Tibial artery (tissue), 4 donors: ENCODE results near the gene GYG2.

Source experiments
- DNase-seq, 2 donors: peaks; one replicate each; pipeline ENCODE4 v3.0.0-alpha.2; 2019
- H3K27ac ChIP-seq, 2 donors: fragments of 200-600 bp; sonication (generic) in 1 of 2; 1 replicate in 1 of 2; 2 replicates in 1 of 2; pipeline ENCODE4 v1.5.1; 2018 to 2019; ENCODE audit warnings: mild to moderate bottlenecking in 1 of 2
- H3K27me3 ChIP-seq, 2 donors: fragments of 200-600 bp; sonication (generic) in 1 of 2; one replicate each; pipeline versions ENCODE4 v1.5.1 to v1.6.0; 2016 to 2019
- H3K36me3 ChIP-seq, 3 donors: fragments of 200-600 bp; sonication (generic) in 2 of 3; one replicate each; pipeline ENCODE4 v1.5.1; 2016 to 2019; ENCODE audit warnings: mild to moderate bottlenecking in 2 of 3
- H3K4me1 ChIP-seq, 4 donors: fragments of 200-600 bp; sonication (generic) in 2 of 4; 1 replicate in 3 of 4; 2 replicates in 1 of 4; pipeline ENCODE4 v1.5.1; 2016 to 2019
- H3K4me3 ChIP-seq, 2 donors: fragments of 200-600 bp; sonication (generic) in 1 of 2; 1 replicate in 1 of 2; 2 replicates in 1 of 2; pipeline ENCODE4 v1.5.1; 2018 to 2019; ENCODE audit warnings: mild to moderate bottlenecking in 2 of 2
- H3K9me3 ChIP-seq, 3 donors: fragments of 200-600 bp; sonication (generic) in 1 of 3; one replicate each; pipeline ENCODE4 v1.5.1; 2016 to 2019
- intact Hi-C: fragments of 100-400 bp; cut with DNase I; formaldehyde crosslinking; loops from one replicate; pipeline ENCODE4 v1.15.0; 2023; ENCODE audit warnings: low total_unique reads
- TF ChIP-seq, protein P1 (sequence below), 2 experiments: fragments of 200-600 bp in 1 of 2; fragments of 450-650 bp in 1 of 2; IDR thresholded peaks; one replicate each; pipeline ENCODE4 v1.5.1; 2017 to 2019; ENCODE audit warnings: antibody characterized with exemption in 2 of 2, mild to moderate bottlenecking in 1 of 2, moderate library complexity in 1 of 2

GYG2 gene

GRCh38 chrX:2901367-2902036 lies 72.8 kb downstream of the GYG2 start:
- no peak overlapping the region for H3K27ac ChIP-seq
- peaks cover 0 to 28% (median 15%) of the 10 kb centered on the region in 3 donors for H3K9me3 ChIP-seq
- H3K36me3 ChIP-seq = peaks cover 0 to 15% (median 0%) of the 10 kb centered on the region in 3 donors

GRCh38 chrX:2902841-2903240 lies 74.1 kb downstream of the GYG2 start:
- TF ChIP-seq, protein P1, sequence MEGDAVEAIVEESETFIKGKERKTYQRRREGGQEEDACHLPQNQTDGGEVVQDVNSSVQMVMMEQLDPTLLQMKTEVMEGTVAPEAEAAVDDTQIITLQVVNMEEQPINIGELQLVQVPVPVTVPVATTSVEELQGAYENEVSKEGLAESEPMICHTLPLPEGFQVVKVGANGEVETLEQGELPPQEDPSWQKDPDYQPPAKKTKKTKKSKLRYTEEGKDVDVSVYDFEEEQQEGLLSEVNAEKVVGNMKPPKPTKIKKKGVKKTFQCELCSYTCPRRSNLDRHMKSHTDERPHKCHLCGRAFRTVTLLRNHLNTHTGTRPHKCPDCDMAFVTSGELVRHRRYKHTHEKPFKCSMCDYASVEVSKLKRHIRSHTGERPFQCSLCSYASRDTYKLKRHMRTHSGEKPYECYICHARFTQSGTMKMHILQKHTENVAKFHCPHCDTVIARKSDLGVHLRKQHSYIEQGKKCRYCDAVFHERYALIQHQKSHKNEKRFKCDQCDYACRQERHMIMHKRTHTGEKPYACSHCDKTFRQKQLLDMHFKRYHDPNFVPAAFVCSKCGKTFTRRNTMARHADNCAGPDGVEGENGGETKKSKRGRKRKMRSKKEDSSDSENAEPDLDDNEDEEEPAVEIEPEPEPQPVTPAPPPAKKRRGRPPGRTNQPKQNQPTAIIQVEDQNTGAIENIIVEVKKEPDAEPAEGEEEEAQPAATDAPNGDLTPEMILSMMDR (IDR thresholded peaks at IDR 0.05) = no peak
- Histone ChIP-seq H3K4me3 (no peak overlapping the region), H3K4me1 (peaks cover 0 to under 1% (median 0%) of the 10 kb centered on the region in 4 donors), H3K36me3 (peaks cover 3 to 29% (median 5%) of the 10 kb centered on the region in 3 donors), H3K27me3 (no peaks in the 10 kb centered on the region), H3K9me3 (peaks cover 0 to 28% (median 15%) of the 10 kb centered on the region in 3 donors), H3K27ac (no peak overlapping the region)
- intact Hi-C loops = no loop called here
- DNase-seq = no peak

More at GRCh38 chrX:2901367-2902036, 72.8 kb downstream of the GYG2 start:
- DNase-seq = no peak
- no peaks in the 10 kb centered on the region for H3K27me3 ChIP-seq
- H3K4me3 ChIP-seq = no peak overlapping the region
- TF ChIP-seq, protein P1 (IDR thresholded peaks at IDR 0.05) = no peak
- intact Hi-C loops = no loop called here
- H3K4me1 ChIP-seq = peaks cover 0 to 4% (median 0%) of the 10 kb centered on the region in 4 donors

DNA sequence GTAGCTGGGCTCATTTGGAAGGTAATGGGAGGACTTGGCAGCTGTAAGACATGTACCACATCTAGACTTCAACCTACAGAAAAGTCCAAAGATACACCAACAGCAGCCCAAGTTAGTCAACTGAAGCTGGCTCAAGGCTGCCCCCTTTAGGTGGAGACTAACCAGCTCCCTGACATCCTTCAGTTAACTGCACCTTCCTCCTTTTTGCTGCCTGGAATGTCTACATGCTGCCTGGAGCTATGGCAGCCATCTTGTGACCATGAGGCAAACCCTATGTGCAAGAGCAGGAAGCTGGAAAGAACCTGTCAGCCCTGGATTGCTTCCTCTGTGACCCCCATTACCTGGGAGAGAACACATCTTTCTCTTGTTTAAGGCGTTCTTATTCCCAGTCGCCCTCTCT lies 74.6 kb downstream of the GYG2 start:
- H3K4me3 ChIP-seq = no peak overlapping the region
- H3K36me3 ChIP-seq = peaks cover 3 to 30% (median 6%) of the 10 kb centered on the region in 3 donors
- H3K27me3 ChIP-seq = no peaks in the 10 kb centered on the region
- no peak overlapping the region for H3K27ac ChIP-seq
- intact Hi-C loops = no loop called here
- H3K4me1 ChIP-seq = no peaks in the 10 kb centered on the region
- no peak for DNase-seq
- H3K9me3 ChIP-seq = peaks cover 0 to 28% (median 15%) of the 10 kb centered on the region in 3 donors
- TF ChIP-seq, protein P1 (IDR thresholded peaks at IDR 0.05) = no peak

DNA sequence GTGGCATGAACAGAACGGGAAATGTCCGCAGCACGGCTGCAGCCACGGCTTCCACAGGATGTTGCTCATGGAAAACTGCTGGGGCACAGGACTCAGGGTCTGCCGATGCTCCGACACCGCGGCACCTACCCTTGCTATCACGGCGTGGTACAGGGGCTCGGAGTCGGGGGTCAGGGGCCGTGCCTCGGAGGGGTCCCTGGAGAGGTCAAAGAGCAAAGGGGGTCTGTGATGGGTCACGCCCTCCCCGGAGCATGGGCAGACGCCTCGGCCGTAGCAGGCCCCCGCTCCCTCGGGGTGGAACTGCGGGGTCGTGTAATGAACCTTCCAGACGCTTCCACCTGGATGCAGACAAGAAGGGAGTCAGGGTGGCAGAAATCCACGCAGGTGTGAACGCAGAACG lies 78.6 kb downstream of the GYG2 start:
- Histone ChIP-seq H3K36me3 (peaks cover 3 to 50% (median 10%) of the 10 kb centered on the region in 3 donors), H3K4me1 (no peaks in the 10 kb centered on the region), H3K27ac (no peak overlapping the region), H3K27me3 (no peaks in the 10 kb centered on the region), H3K9me3 (peaks cover 0 to 27% (median 15%) of the 10 kb centered on the region in 3 donors), H3K4me3 (no peak overlapping the region)
- intact Hi-C loops = no loop called here
- no peak for DNase-seq
- TF ChIP-seq, protein P1 (IDR thresholded peaks at IDR 0.05) = no peak

- no peaks in the 10 kb centered on the region for H3K27me3 ChIP-seq
- H3K36me3 ChIP-seq = peaks cover 3 to 58% (median 10%) of the 10 kb centered on the region in 3 donors
- H3K27ac ChIP-seq = no peak overlapping the region
- DNase-seq = no peak
- H3K4me3 ChIP-seq = no peak overlapping the region
- TF ChIP-seq, protein P1 (IDR thresholded peaks at IDR 0.05) = no peak
- peaks cover 0 to 18% (median 9%) of the 10 kb centered on the region in 3 donors for H3K9me3 ChIP-seq
- intact Hi-C loops = no loop called here
- no peaks in the 10 kb centered on the region for H3K4me1 ChIP-seq
Observed at GRCh38 chrX:2908125-2908685, 79.5 kb downstream of the GYG2 start.
